ENCODE measurements around the gene BMPR1A. TPM values are rescaled to one million over a fixed set of nuclear protein-coding genes. Genes with fewer than 3 reads are reported as not detected.

Gene BMPR1A
- total and polyA plus RNA-seq, 9 of the 15 experiments (the other 6 are each of a cell fraction or from before 2014, with no cell fraction given), result 1.6 to 17.5 (median 9.1) TPM

GRCh38 chr10:86749854-86750253 lies 6.6 kb upstream of the BMPR1A start:
- ChIA-PET CTCF (ENCODE audit: low intra/inter-chr PET ratio) (no interaction called here), POLR2A (no interaction called here)
- ATAC-seq (no peak), DNase-seq (ENCODE audit: extremely low read depth in 1 of 4, low spot score in 3 of 4) (no peak), FAIRE-seq (no peak)
- no peaks in the 10 kb centered on the region for H3K9me3 ChIP-seq (replicated peaks; ENCODE audit: control insufficient read depth, insufficient read depth, low read depth, low read length)
- TF ChIP-seq RFX1 (IDR thresholded peaks at IDR 0.05), result peak; percentile 29; the same call in 1 of the 2 replicates
- no peak for TF ChIP-seq ZNF311 (CRISPR knock-in tag; IDR thresholded peaks at IDR 0.05)
- no peak overlapping the region for H3K27ac ChIP-seq (ENCODE audit: extremely low read depth, low read depth, low read length)
- peaks cover 9% of the 10 kb centered on the region for H3K79me2 ChIP-seq (ENCODE audit: control insufficient read depth, insufficient read depth, low read length)
- no TSS peak for BruUV-seq (replicated peaks)
- no peak overlapping the region for H3K4me2 ChIP-seq (ENCODE audit: insufficient read depth, low read length)
- H3K4me3 ChIP-seq, result no peak overlapping the region
- H3K9me1 ChIP-seq (ENCODE audit: control insufficient read depth, insufficient read depth, low read length), result no peaks in the 10 kb centered on the region
- peaks cover 25 to 27% of the 10 kb centered on the region in 2 experiments for H3K4me1 ChIP-seq (replicated peaks in 1 of 2; ENCODE audit: control insufficient read depth in 2 of 2, insufficient read depth in 2 of 2, low read length in 2 of 2)
- H4K20me1 ChIP-seq (replicated peaks; ENCODE audit: control insufficient read depth, insufficient read depth, low read length), result no peaks in the 10 kb centered on the region
- no peaks in the 10 kb centered on the region for H3K36me3 ChIP-seq (ENCODE audit: control insufficient read depth, insufficient read depth, low read length)
- H2AFZ ChIP-seq (ENCODE audit: low read depth, low read length), result no peak overlapping the region
- 88% methylated on average over 9 of the region's 9 CpGs for WGBS (ENCODE audit: insufficient coverage, low coverage, missing lambda C conversion rate)
- no peak overlapping the region for H3K9ac ChIP-seq (ENCODE audit: insufficient read depth in 1 of 2, low read depth in 2 of 2, low read length in 2 of 2)
- intact Hi-C loops (cut with micrococcal nuclease), result no loop called here
- in situ Hi-C loops (cut with MboI), result no loop called here
- H3K27me3 ChIP-seq (ENCODE audit: control insufficient read depth in 2 of 2, insufficient read depth in 2 of 2, low read length in 2 of 2), result no peaks in the 10 kb centered on the region

- Histone ChIP-seq H3K27me3 (ENCODE audit: control insufficient read depth in 2 of 2, insufficient read depth in 2 of 2, low read length in 2 of 2) (no peaks in the 10 kb centered on the region), H3K4me3 (no peak overlapping the region), H3K36me3 (ENCODE audit: control insufficient read depth, insufficient read depth, low read length) (no peaks in the 10 kb centered on the region), H3K79me2 (ENCODE audit: control insufficient read depth, insufficient read depth, low read length) (peaks cover 18% of the 10 kb centered on the region), H3K9ac (ENCODE audit: insufficient read depth in 1 of 2, low read depth in 2 of 2, low read length in 2 of 2) (no peak overlapping the region), H3K9me3 (replicated peaks; ENCODE audit: control insufficient read depth, insufficient read depth, low read depth, low read length) (no peaks in the 10 kb centered on the region), H3K27ac (ENCODE audit: extremely low read depth, low read depth, low read length) (no peak overlapping the region), H4K20me1 (replicated peaks; ENCODE audit: control insufficient read depth, insufficient read depth, low read length) (no peaks in the 10 kb centered on the region), H2AFZ (ENCODE audit: low read depth, low read length) (no peak overlapping the region), H3K4me2 (ENCODE audit: insufficient read depth, low read length) (no peak overlapping the region), H3K4me1 (replicated peaks in 1 of 2; ENCODE audit: control insufficient read depth in 2 of 2, insufficient read depth in 2 of 2, low read length in 2 of 2) (peaks cover 27 to 31% of the 10 kb centered on the region in 2 experiments), H3K9me1 (ENCODE audit: control insufficient read depth, insufficient read depth, low read length) (no peaks in the 10 kb centered on the region)
- intact Hi-C loops (cut with micrococcal nuclease), result no loop called here
- ChIA-PET CTCF (ENCODE audit: low intra/inter-chr PET ratio) (no interaction called here), POLR2A (interaction anchor here (0.6 kb wide), 1 partner anchor 31 kb away, joined by 3 read pairs; no protein-coding TSS in a partner anchor)
- no peak for FAIRE-seq
- in situ Hi-C loops (cut with MboI), result no loop called here
- no peak for DNase-seq (ENCODE audit: extremely low read depth in 1 of 4, low spot score in 3 of 4)
- no peak for TF ChIP-seq MAFK (IDR thresholded peaks at IDR 0.05; ENCODE audit: low read length)
- peak in 1 of 2 experiments; percentile 28; a peak in 1 of 4 replicates for TF ChIP-seq KDM1A (IDR thresholded peaks at IDR 0.05)
- ATAC-seq, result no peak
- WGBS (ENCODE audit: insufficient coverage, low coverage, missing lambda C conversion rate), result 91% methylated on average over 14 of the region's 17 CpGs
- BruUV-seq (replicated peaks), result no TSS peak
Measured at GRCh38 chr10:86751477-86751876, 4.9 kb upstream of the BMPR1A start.

All from K562 (cell line).